Upper lobe of left lung (tissue), 6 donors: ENCODE measurements around the gene CYB5R3. TPM values are rescaled to one million over a fixed set of nuclear protein-coding genes. Genes with fewer than 3 reads are reported as not detected.

Experiments
- ATAC-seq, 2 donors: fragments of 200-7000 bp; cut with Tn5 transposase; one replicate each; pipeline ENCODE4 v1.9.1; 2022; ENCODE audit warnings: mild to moderate bottlenecking in 2 of 2, moderate library complexity in 2 of 2; ENCODE audit not compliant: low FRiP score in 2 of 2
- DNase-seq, 2 donors: peaks; one replicate each; pipeline ENCODE4 v3.0.0-alpha.2; 2019 to 2020
- H3K27ac ChIP-seq, 4 donors: fragments of 200-600 bp; sonication (generic); one replicate each; pipeline ENCODE4 v1.5.1; 2016 to 2019
- H3K27me3 ChIP-seq, 4 donors: fragments of 200-600 bp; sonication (generic); one replicate each; pipeline ENCODE4 v1.5.1; 2017 to 2019
- H3K36me3 ChIP-seq, 4 donors: fragments of 200-600 bp; sonication (generic); one replicate each; pipeline ENCODE4 v1.5.1; 2016 to 2019
- H3K4me1 ChIP-seq, 4 donors: fragments of 200-600 bp; sonication (generic); one replicate each; pipeline ENCODE4 v1.5.1; 2018 to 2019
- H3K4me3 ChIP-seq, 4 donors: fragments of 200-600 bp; sonication (generic); one replicate each; pipeline ENCODE4 v1.5.1; 2017 to 2019; ENCODE audit warnings: mild to moderate bottlenecking in 2 of 4, moderate library complexity in 1 of 4
- H3K9me3 ChIP-seq, 4 donors: fragments of 200-600 bp; sonication (generic); one replicate each; pipeline ENCODE4 v1.5.1; 2018 to 2019
- CTCF ChIP-seq, 6 experiments: fragments of 450-650 bp in 4 of 6; fragments of 200-600 bp in 2 of 6; sonication (generic) in 2 of 6; IDR thresholded peaks; one replicate each; pipeline ENCODE4 v1.5.1; 2016 to 2019; ENCODE audit warnings: antibody characterized with exemption in 6 of 6
- EP300 ChIP-seq, 4 donors: sonication (generic); formaldehyde crosslinking; IDR thresholded peaks; one replicate each; pipeline ENCODE4 v1.5.1; 2017; ENCODE audit warnings: antibody characterized with exemption in 4 of 4, control low read depth in 2 of 4
- POLR2A ChIP-seq, 4 donors: fragments of 450-650 bp; IDR thresholded peaks; one replicate each; pipeline ENCODE4 v1.5.1; 2016 to 2017; ENCODE audit warnings: antibody characterized with exemption in 4 of 4, mild to moderate bottlenecking in 2 of 4
- POLR2AphosphoS5 ChIP-seq, 2 donors: sonication (generic); formaldehyde crosslinking; IDR thresholded peaks; one replicate each; pipeline ENCODE4 v1.5.1; 2017; ENCODE audit warnings: antibody characterized with exemption in 2 of 2
- WGBS, 2 donors: methylation state at CpG; one replicate each; pipeline ENCODE4 v1.1.5; 2017 to 2018; 5-methylcytosine and 5-hydroxymethylcytosine counted together
- total RNA-seq, 6 donors: library from RNA; depleted of rRNA in 4 of 6; stranded (reverse); fragments of >200 nt in 4 of 6; gene quantifications; one replicate each; pipeline versions ENCODE4 v1.1.0 to v1.2.1, GENCODE V29; 2016 to 2021
- donor health status: DM: no; HTN: no; CAD: no; lungs with moderate emphysema.
- donor health status: DM: no; HTN: yes; CAD: no; lungs with severe emphysema.

CYB5R3 gene
- total RNA-seq, 6 donors from 2014 or later: 79.6 to 265 (median 220) TPM

- Histone ChIP-seq H3K27ac (no peak overlapping the region), H3K4me1 (peaks cover 15 to 19% (median 17%) of the 10 kb centered on the region in 4 donors), H3K4me3 (no peak overlapping the region), H3K36me3 (peaks cover 0 to 20% (median 4%) of the 10 kb centered on the region in 4 donors), H3K9me3 (no peaks in the 10 kb centered on the region), H3K27me3 (no peaks in the 10 kb centered on the region)
- no peak for ATAC-seq
- peak in 1 of 2 donors; percentile 79 for DNase-seq
- no peak for TF ChIP-seq POLR2A (IDR thresholded peaks at IDR 0.05)
- TF ChIP-seq CTCF (IDR thresholded peaks at IDR 0.05): no peak
- no peak for TF ChIP-seq POLR2AphosphoS5 (IDR thresholded peaks at IDR 0.05)
- TF ChIP-seq EP300 (IDR thresholded peaks at IDR 0.05): no peak
- 90 to 94% methylated on average over 37 to 51 of the region's 51 CpGs for WGBS, 2 donors
Measured at GRCh38 chr22:42693055-42693762, 44.0 kb upstream of the CYB5R3 start.

- TF ChIP-seq POLR2AphosphoS5 (IDR thresholded peaks at IDR 0.05): no peak
- Histone ChIP-seq H3K4me1 (peaks cover 19 to 20% (median 19%) of the 10 kb centered on the region in 4 donors), H3K27me3 (no peaks in the 10 kb centered on the region), H3K4me3 (no peak overlapping the region), H3K9me3 (no peaks in the 10 kb centered on the region), H3K36me3 (peaks cover 0 to 20% (median 4%) of the 10 kb centered on the region in 4 donors), H3K27ac (peak overlapping the region in 1 of 4 donors; percentile 32)
- ATAC-seq (no peak), DNase-seq (peak in 1 of 2 donors; percentile 68)
- 81 to 82% methylated on average over 12 to 32 of the region's 32 CpGs for WGBS, 2 donors
Measured at GRCh38 chr22:42692239-42693054, 43.3 kb upstream of the CYB5R3 start.

- WGBS, 2 donors: 82 to 85% methylated on average over 10 of the region's 10 CpGs
- ATAC-seq (no peak), DNase-seq (no peak)
- no peaks in the 10 kb centered on the region for H3K9me3 ChIP-seq
- H3K27ac ChIP-seq: peak overlapping the region in 2 of 4 donors; percentile 15 to 32
- H3K36me3 ChIP-seq: peaks cover 0 to 20% (median 4%) of the 10 kb centered on the region in 4 donors
- no peak overlapping the region for H3K4me3 ChIP-seq
- no peaks in the 10 kb centered on the region for H3K27me3 ChIP-seq
- peaks cover 20 to 27% (median 26%) of the 10 kb centered on the region in 4 donors for H3K4me1 ChIP-seq
- TF ChIP-seq CTCF (IDR thresholded peaks at IDR 0.05) (no peak), POLR2AphosphoS5 (IDR thresholded peaks at IDR 0.05) (no peak), POLR2A (IDR thresholded peaks at IDR 0.05) (no peak), EP300 (IDR thresholded peaks at IDR 0.05) (no peak)
Measured at GRCh38 chr22:42691440-42691839, 42.2 kb upstream of the CYB5R3 start.

- Histone ChIP-seq H3K4me3 (no peak overlapping the region), H3K36me3 (peaks cover 0 to 20% (median 4%) of the 10 kb centered on the region in 4 donors), H3K27me3 (no peaks in the 10 kb centered on the region), H3K4me1 (peaks cover 29 to 47% (median 39%) of the 10 kb centered on the region in 4 donors), H3K9me3 (no peaks in the 10 kb centered on the region), H3K27ac (peak overlapping the region; percentile 77 to 88 (median 84))
- peak; percentile 65 to 91 for DNase-seq
- TF ChIP-seq CTCF (IDR thresholded peaks at IDR 0.05): no peak
- TF ChIP-seq POLR2AphosphoS5 (IDR thresholded peaks at IDR 0.05): peak; percentile 90 to 95
- TF ChIP-seq POLR2A (IDR thresholded peaks at IDR 0.05): peak in 2 of 4 donors; percentile 28 to 30
- peak; percentile 73 to 96 (median 84) for TF ChIP-seq EP300 (IDR thresholded peaks at IDR 0.05)
- peak; percentile 75 to 93 for ATAC-seq
- 37 to 43% methylated on average over 16 to 21 of the region's 25 CpGs for WGBS, 2 donors
Measured at GRCh38 chr22:42688241-42689211, 39.3 kb upstream of the CYB5R3 start.
